ENCODE data around the gene LMLN.
"Not testable (repeated sequence)": the region's sequence is repeated elsewhere in the genome, so short reads cannot be mapped to it uniquely, and the experiment has no call there.

Gene LMLN

GRCh38 chr3:198051836-198052235 is 91.8 kb downstream of the LMLN start:
- no peaks in the 10 kb centered on the region for H3K36me3 ChIP-seq (ENCODE audit: control insufficient read depth, insufficient read depth, low read length)
- no peak for TF ChIP-seq CTCF (IDR thresholded peaks at IDR 0.05; ENCODE audit: insufficient read depth, low read length, poor library complexity, severe bottlenecking)
- no peaks in the 10 kb centered on the region for H3K27me3 ChIP-seq (replicated peaks; ENCODE audit: control insufficient read depth, insufficient read depth, low read length)
- no peak overlapping the region for H3K4me3 ChIP-seq (replicated peaks; ENCODE audit: low read depth, low read length)
- DNase-seq (ENCODE audit: extremely low read depth, insufficient read length) = no peak

- H3K27me3 ChIP-seq (replicated peaks; ENCODE audit: control insufficient read depth, insufficient read depth, low read length); H3K4me3 ChIP-seq (replicated peaks; ENCODE audit: low read depth, low read length); DNase-seq (ENCODE audit: extremely low read depth, insufficient read length); H3K36me3 ChIP-seq (ENCODE audit: control insufficient read depth, insufficient read depth, low read length): not testable (repeated sequence)
Measured at GRCh38 chr3:198053462-198053861, 93.4 kb downstream of the LMLN start.

GRCh38 chr3:198061119-198062067 is 101.4 kb downstream of the LMLN start:
- Histone ChIP-seq H3K36me3 (ENCODE audit: control insufficient read depth, insufficient read depth, low read length) (no peaks in the 10 kb centered on the region), H3K27me3 (replicated peaks; ENCODE audit: control insufficient read depth, insufficient read depth, low read length) (no peaks in the 10 kb centered on the region), H3K4me3 (replicated peaks; ENCODE audit: low read depth, low read length) (no peak overlapping the region)
- no peak for DNase-seq (ENCODE audit: extremely low read depth, insufficient read length)
- no peak for TF ChIP-seq CTCF (IDR thresholded peaks at IDR 0.05; ENCODE audit: insufficient read depth, low read length, poor library complexity, severe bottlenecking)

GRCh38 chr3:198062068-198062465 is 102.0 kb downstream of the LMLN start:
- Histone ChIP-seq H3K4me3 (replicated peaks; ENCODE audit: low read depth, low read length) (no peak overlapping the region), H3K27me3 (replicated peaks; ENCODE audit: control insufficient read depth, insufficient read depth, low read length) (no peaks in the 10 kb centered on the region), H3K36me3 (ENCODE audit: control insufficient read depth, insufficient read depth, low read length) (no peaks in the 10 kb centered on the region)
- TF ChIP-seq CTCF (IDR thresholded peaks at IDR 0.05; ENCODE audit: insufficient read depth, low read length, poor library complexity, severe bottlenecking) = no peak
- DNase-seq (ENCODE audit: extremely low read depth, insufficient read length) = no peak

DNA sequence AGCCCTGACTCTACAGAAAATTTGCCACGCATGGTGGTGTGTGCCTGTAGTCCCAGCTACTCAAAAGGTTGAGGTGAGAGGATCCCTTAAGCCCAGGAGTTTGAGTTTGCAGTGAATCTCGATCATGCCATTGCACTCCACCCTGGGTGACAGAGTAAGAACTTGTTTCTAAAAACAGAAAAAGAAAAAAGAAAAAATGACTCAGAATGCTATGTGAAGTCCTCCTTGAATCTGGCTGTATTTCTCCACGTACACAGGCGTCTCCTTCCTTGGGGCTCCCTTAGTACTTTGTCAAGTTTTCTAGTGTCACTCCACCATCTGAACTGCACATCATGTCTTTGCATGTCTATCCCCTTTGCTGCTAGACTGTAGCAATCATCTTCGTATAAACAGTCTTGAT is 104.4 kb downstream of the LMLN start:
- no peaks in the 10 kb centered on the region for H3K27me3 ChIP-seq (replicated peaks; ENCODE audit: control insufficient read depth, insufficient read depth, low read length)
- DNase-seq (ENCODE audit: extremely low read depth, insufficient read length) = no peak
- H3K36me3 ChIP-seq (ENCODE audit: control insufficient read depth, insufficient read depth, low read length) = no peaks in the 10 kb centered on the region
- no peak for TF ChIP-seq CTCF (IDR thresholded peaks at IDR 0.05; ENCODE audit: insufficient read depth, low read length, poor library complexity, severe bottlenecking)
- H3K4me3 ChIP-seq (replicated peaks; ENCODE audit: low read depth, low read length) = no peak overlapping the region

DNA sequence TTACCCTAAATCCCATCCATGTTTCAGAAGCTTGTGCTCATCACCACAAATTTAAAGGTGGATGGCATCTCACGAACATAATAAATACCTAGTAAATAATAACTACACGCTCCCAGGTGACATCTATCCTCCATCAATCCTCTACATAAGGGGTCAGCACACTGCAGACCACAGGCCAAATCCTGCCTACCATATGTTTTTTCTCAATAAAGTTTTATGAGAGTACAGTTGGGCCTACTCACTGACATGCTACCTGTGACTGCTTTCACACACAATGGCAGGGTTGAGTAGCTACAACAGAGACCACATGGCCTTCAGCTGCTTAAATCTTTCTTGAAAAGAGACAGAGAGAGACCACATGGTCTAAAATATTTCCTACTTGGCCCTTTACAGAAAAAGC is 105.9 kb downstream of the LMLN start:
- H3K27me3 ChIP-seq (replicated peaks; ENCODE audit: control insufficient read depth, insufficient read depth, low read length) = no peaks in the 10 kb centered on the region
- DNase-seq (ENCODE audit: extremely low read depth, insufficient read length) = no peak
- no peak for TF ChIP-seq CTCF (IDR thresholded peaks at IDR 0.05; ENCODE audit: insufficient read depth, low read length, poor library complexity, severe bottlenecking)
- no peak overlapping the region for H3K4me3 ChIP-seq (replicated peaks; ENCODE audit: low read depth, low read length)
- H3K36me3 ChIP-seq (ENCODE audit: control insufficient read depth, insufficient read depth, low read length) = no peaks in the 10 kb centered on the region

Data from GM06990 (cell line).